HPDE6-E6E7 (cell line): ENCODE results near the gene SPIRE1.

Experiments
- DNase-seq: peaks from one replicate; pipeline ENCODE4 v3.0.0; 2011; ENCODE audit warnings: missing footprints; ENCODE audit errors: extremely low spot score

The SPIRE1 gene

DNA sequence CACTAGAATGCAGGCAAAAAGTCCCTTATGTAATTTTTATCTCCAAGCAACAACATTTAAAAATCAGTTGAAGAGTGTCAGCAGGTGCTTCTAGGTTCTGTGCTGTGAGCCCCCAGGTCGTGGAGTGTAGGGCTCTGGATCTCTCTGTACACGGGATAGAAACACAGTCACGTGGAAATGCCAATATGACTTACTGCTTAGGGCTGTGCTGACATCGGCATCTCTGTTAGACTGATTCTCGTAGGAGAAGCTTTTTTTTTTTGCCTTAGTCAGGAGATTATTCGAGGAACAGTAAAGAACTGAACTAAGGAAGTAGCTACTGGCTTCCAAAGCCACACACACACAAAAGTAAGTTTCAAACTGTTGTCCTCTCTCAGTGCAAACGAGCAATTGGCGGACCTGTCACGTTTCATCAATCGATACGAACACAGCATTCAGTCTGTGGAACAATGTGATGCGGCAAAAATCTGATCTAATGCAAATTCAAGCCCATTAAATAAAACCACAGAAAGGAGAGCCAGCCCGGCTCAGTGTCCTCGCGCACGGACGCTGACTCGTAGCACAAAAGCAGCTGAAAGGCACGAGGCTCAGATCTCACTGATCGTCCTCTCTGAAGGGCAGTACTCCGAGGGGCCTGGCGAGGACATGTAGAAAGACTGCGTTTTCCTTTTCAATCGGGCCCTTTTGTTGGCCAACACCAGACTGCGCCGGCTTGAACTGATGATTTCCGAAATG, 208.7 kb downstream of the SPIRE1 start:
- DNase-seq, result no peak

- DNase-seq, result no peak
Measured at GRCh38 chr18:12445554-12445953, 212.4 kb downstream of the SPIRE1 start.

DNA sequence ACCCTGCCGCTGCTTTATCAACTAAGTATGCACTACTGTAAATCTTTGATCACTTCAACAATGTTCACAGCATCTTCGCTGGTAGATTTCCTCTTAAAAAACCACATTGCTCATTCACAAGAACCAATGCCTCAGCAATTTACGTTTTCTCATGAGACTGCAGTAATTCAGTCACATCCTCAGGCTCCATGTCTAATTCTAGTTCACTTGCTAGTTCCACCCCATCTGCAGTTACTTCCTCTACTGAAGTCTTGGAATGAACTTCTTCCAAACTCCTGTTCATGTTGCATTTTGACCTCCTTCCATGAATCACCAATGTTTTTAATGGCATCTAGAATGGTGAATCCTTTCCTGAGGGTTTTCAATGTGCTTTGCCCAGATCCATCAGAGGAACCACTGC, 214.4 kb downstream of the SPIRE1 start:
- DNase-seq, result no peak

GRCh38 chr18:12442946-12443345, 215.0 kb downstream of the SPIRE1 start:
- DNase-seq, result no peak

DNA sequence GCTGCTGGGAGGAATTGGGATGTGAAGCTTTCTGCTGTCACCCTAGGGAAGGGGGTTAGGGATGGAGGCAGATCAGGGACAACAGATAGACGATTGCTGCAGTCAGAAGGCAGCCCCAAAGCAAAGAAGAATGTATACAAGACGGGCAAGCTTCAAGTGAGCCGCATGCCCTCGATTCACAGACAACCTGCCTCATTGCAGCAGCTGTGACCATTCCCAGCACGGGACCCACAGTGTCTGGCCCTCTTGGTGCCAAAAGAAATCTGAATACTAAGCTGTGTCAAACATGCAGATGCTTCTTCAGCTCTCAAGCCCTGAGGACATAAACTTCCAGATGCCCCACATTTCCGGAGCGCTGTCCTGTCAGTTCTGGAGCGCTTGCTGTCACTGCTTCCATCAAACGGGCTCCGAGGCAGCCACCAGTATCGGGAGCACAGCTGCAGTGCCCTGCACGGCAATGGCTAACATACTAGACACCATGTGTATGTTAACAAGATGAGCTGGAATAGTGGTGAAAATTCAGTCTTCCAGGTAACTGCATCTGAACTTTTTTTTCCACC, 216.4 kb downstream of the SPIRE1 start:
- no peak for DNase-seq

GRCh38 chr18:12438257-12438656, 219.7 kb downstream of the SPIRE1 start:
- no peak for DNase-seq

DNA sequence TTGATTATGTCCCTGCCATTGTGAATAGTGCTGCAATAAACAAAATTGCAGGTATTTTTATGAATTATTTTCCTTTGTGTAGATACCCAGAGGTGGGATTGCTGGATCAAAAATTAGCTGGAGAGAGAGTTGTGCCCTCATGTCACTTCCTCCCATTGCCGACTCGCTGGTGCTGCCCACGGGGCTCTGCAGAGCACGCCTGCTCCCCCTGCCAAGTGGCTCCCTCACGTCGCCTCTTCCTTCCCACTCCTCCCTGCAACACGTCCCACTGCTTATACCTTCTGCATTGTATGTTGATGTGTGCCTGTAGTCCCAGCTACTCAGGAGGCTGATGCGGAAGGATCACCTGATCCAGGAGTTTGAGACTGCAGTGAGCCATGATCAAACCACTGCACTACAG, 222.0 kb downstream of the SPIRE1 start:
- no peak for DNase-seq

DNA sequence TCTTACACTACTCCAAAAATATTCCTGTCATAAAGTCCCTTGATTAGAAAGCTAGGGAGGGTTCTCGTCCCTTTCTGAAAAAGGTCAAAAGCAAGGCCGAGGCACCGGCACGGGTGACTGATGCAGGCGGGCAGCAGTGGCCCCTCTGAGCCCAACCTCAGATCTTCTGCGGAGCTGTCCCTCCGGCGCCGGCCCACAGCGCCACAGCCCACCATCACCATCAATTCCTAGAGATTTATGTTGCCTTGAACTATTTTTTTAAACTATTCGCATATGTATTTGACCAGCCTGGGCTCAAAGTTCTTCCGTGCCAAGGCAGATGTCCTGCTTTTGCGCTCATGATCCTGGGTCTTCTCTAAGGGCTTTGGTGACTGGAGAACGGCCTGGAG, 223.4 kb downstream of the SPIRE1 start:
- no peak for DNase-seq

DNA sequence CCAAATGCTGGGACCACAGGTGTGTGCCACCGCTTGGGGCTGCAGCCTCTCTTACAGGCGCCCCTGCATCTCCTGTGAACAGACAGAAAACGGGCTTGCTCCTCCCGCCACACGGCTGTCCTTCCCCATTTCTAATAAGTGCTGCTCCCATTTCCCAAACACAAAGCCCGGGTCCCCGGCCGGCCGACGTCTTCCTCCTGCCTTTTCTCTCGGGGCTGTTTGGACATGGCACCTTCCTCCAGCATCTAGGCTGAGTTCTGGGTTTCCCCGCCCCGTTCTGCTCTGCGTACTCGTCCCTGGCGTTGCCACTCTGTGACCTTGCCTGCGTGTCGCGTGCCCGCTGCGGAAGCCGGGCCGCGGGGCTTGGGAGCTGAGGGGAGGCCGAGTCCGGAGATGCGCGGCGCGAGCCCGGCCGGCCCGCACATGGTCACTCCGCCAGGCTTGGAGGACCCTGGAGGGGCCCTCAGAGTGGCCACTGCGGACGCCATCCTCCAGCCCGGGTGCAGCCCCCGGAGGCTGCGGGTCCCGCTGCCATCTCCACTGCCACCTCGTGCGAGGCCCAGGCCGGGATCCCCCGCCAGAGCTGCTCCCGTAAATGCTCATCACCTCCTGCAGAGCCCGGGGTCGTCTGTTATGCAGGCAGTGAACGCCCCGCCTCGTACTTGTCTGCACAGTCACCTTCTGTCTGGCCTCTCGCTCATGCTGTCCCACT, 223.9 kb downstream of the SPIRE1 start:
- no peak for DNase-seq

GRCh38 chr18:12432881-12433280, 225.0 kb downstream of the SPIRE1 start:
- no peak for DNase-seq

- no peak for DNase-seq
Measured at GRCh38 chr18:12432196-12432595, 225.7 kb downstream of the SPIRE1 start.

DNA sequence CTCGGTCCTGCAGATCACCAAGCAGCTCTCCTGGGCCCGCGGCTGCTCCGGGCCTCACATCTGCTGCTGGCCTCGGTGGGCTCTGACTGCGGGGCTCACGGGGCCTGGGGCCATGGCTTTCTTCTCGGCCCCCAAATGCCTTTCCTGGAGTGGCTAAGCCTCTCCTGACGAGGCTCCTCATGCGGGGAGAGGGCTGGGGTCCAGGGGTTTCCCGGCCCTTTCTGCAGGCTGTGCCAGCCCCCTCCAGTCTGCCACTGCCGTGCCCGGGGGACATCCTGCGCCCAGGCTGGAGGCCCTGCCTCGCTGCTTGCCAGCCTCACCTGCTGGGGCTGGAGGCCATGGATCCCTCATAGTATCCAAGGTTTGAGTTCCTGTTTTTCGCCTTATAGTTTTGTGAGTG, 226.3 kb downstream of the SPIRE1 start:
- no peak for DNase-seq

GRCh38 chr18:12430137-12430990, 227.5 kb downstream of the SPIRE1 start:
- no peak for DNase-seq

GRCh38 chr18:12429556-12429955, 228.4 kb downstream of the SPIRE1 start:
- DNase-seq, result no peak

DNA sequence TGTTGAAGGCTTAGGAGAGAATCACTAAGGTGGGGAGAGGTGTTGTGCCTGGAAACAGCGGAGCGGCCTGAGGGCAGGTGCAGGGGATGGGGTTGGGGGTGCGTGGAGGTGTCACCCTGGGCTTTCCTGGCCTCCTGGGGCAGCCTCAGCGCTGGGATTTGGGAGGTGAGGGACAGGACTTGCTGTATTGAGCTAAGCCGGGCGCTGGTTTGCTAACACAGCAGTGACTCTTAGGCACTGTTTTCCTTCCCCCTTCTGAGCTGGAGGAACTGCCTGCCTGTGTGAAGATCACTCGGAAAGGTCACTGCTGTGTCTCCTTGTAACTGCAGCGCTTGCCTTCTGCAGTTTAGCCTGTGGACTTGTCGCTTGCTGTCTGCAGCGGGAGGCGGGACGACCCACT, 229.0 kb downstream of the SPIRE1 start:
- DNase-seq, result no peak

DNA sequence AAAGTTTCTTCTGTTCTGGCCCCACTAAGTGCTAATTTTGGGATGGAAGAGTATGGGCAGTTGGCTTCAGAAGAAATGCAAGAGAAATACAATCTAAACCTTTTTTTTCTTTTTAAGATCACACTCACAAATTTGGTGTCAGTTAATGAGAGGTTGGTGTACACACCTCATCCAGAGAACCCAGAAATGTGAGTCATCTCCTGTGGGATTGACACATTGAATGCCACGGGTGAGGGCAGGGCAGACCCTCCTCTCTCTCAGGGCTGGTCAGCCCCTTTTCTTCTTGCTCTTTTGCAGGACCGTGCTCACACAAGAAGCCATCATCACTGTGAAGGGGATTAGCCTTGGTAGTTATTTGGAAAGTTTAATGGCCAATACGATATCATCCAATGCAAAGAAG, 231.0 kb downstream of the SPIRE1 start:
- no peak for DNase-seq

DNA sequence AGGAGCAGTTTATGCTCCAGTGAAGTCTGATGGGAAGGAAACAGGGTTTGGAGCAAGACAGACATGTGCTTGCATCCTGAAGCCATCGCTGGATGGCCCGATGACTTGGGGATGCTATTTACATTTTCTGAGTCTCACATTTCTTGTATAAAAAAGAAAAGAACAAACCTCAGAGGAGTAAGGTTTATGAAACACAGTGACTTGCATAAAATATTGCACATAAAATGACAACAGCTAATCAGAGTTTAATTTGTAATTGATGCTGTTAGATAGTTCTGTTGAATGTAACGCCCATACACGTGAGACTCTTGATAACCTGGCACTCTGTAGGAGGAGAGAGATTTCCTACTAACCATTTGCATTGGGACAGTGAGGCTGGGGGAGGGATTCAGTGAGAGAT, 233.7 kb downstream of the SPIRE1 start:
- no peak for DNase-seq

- DNase-seq, result no peak
Measured at GRCh38 chr18:12423820-12424219, 234.1 kb downstream of the SPIRE1 start.

GRCh38 chr18:12423393-12423792, 234.5 kb downstream of the SPIRE1 start:
- DNase-seq, result no peak

DNA sequence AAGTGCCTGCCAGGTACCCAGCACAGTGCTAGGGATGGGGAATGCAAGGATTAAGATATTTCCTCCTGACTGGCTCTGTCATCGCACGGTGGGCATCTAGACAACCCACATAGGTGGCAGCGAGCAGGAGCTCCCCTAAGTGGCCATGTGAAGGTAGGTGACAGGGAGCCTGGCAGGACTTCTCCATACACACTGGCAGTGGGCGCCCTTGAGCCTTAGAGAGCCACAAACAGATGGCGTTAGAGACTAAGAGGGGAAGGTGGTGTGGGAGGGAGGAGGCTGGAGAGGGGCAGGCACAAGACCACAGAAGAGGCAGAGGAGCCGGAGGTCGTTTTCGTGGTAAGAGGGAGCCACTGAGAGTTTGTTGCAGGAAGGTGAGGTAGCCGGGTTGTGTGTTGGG, 235.0 kb downstream of the SPIRE1 start:
- no peak for DNase-seq

DNA sequence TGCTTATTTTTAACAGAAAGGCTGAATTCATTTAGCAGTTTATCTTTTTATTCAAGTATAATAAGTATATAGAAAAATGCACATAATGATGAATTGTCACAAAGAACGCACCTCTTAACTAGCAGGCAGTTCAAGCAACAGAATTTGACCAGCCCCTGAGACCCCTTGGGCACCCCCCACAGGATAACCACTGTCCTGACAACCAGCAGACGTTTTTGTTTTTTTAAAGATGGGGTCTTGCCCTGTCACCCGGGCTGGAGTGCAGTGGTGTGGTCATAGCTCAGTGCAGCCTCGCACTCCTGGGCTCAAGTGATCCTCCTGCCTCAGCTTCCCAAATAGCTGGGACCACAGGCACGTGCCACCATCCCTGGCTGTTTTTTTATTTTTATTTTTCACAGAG, 236.2 kb downstream of the SPIRE1 start:
- DNase-seq, result no peak

DNA sequence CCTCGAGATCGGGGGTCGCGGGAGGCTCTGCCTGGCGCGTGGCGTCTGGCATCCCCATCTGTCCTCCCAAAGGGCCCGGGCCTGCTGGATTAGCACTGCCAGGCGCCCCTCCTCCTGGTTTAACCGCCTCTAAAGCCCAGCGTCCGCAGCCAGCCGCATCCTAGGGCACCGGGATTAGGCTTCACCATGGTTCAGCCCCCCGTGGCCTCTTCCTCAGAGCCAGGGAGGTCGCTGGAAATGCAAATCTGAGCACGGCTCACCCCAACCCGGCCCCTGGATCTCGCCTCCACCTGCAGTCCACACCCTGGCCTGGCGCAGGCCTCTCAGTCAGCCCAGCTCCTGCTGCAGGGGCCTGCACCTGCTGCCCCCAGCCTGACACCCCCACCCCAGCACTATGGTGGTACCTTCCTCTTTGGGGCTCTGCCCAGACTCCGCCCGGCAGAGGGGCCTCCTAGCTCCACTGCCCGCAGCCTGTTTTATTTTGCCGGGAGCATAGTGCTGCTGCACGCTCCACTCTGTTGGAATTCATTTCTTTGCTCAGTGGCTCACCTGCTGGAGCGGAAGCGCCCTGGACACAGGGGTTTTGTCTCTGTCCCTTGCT, 237.0 kb downstream of the SPIRE1 start:
- no peak for DNase-seq
